ENCODE data around the gene VTN. TPM values are rescaled to one million over a fixed set of nuclear protein-coding genes. Genes with fewer than 3 reads are reported as not detected.

VTN gene
- total RNA-seq, 4 donors from 2014 or later: 0.51 to 2.1 (median 0.69) TPM; not detected in 1

- H3K27ac ChIP-seq: no peak overlapping the region
- no peaks in the 10 kb centered on the region for H3K9me3 ChIP-seq
- intact Hi-C loops (cut with DNase I; ENCODE audit: low total_unique reads): no loop called here
- DNase-seq: no peak
- no peak overlapping the region for H3K4me3 ChIP-seq
- no peaks in the 10 kb centered on the region for H3K27me3 ChIP-seq
- no peaks in the 10 kb centered on the region for H3K36me3 ChIP-seq
- H3K4me1 ChIP-seq: peaks cover 6 to 16% of the 10 kb centered on the region in 2 donors
- TF ChIP-seq, protein P1, sequence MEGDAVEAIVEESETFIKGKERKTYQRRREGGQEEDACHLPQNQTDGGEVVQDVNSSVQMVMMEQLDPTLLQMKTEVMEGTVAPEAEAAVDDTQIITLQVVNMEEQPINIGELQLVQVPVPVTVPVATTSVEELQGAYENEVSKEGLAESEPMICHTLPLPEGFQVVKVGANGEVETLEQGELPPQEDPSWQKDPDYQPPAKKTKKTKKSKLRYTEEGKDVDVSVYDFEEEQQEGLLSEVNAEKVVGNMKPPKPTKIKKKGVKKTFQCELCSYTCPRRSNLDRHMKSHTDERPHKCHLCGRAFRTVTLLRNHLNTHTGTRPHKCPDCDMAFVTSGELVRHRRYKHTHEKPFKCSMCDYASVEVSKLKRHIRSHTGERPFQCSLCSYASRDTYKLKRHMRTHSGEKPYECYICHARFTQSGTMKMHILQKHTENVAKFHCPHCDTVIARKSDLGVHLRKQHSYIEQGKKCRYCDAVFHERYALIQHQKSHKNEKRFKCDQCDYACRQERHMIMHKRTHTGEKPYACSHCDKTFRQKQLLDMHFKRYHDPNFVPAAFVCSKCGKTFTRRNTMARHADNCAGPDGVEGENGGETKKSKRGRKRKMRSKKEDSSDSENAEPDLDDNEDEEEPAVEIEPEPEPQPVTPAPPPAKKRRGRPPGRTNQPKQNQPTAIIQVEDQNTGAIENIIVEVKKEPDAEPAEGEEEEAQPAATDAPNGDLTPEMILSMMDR (IDR thresholded peaks at IDR 0.05): no peak
- TF ChIP-seq POLR2A (IDR thresholded peaks at IDR 0.05): no peak
Measured at GRCh38 chr17:28333083-28333746, 36.9 kb downstream of the VTN start.

- Histone ChIP-seq H3K4me1 (peaks cover 5 to 6% of the 10 kb centered on the region in 2 donors), H3K9me3 (no peaks in the 10 kb centered on the region), H3K27me3 (no peaks in the 10 kb centered on the region), H3K36me3 (no peaks in the 10 kb centered on the region), H3K27ac (no peak overlapping the region), H3K4me3 (no peak overlapping the region)
- no peak for TF ChIP-seq POLR2A (IDR thresholded peaks at IDR 0.05)
- TF ChIP-seq, protein P1 (IDR thresholded peaks at IDR 0.05): no peak
- intact Hi-C loops (cut with DNase I; ENCODE audit: low total_unique reads): no loop called here
- no peak for DNase-seq
Measured at GRCh38 chr17:28331891-28332420, 38.2 kb downstream of the VTN start.

GRCh38 chr17:28330671-28331070, 39.4 kb downstream of the VTN start:
- no peak for DNase-seq
- TF ChIP-seq, protein P1 (IDR thresholded peaks at IDR 0.05): no peak
- no peak for TF ChIP-seq POLR2A (IDR thresholded peaks at IDR 0.05)
- no peaks in the 10 kb centered on the region for H3K27me3 ChIP-seq
- H3K4me1 ChIP-seq: no peaks in the 10 kb centered on the region
- no peak overlapping the region for H3K27ac ChIP-seq
- intact Hi-C loops (cut with DNase I; ENCODE audit: low total_unique reads): no loop called here
- H3K4me3 ChIP-seq: no peak overlapping the region
- H3K36me3 ChIP-seq: no peaks in the 10 kb centered on the region
- H3K9me3 ChIP-seq: no peaks in the 10 kb centered on the region

GRCh38 chr17:28328325-28328724, 41.8 kb downstream of the VTN start:
- Histone ChIP-seq H3K27me3 (no peaks in the 10 kb centered on the region), H3K4me1 (no peaks in the 10 kb centered on the region), H3K27ac (no peak overlapping the region), H3K4me3 (no peak overlapping the region), H3K36me3 (no peaks in the 10 kb centered on the region), H3K9me3 (no peaks in the 10 kb centered on the region)
- intact Hi-C loops (cut with DNase I; ENCODE audit: low total_unique reads): no loop called here
- DNase-seq: no peak
- TF ChIP-seq POLR2A (IDR thresholded peaks at IDR 0.05): no peak
- TF ChIP-seq, protein P1 (IDR thresholded peaks at IDR 0.05): no peak

DNA sequence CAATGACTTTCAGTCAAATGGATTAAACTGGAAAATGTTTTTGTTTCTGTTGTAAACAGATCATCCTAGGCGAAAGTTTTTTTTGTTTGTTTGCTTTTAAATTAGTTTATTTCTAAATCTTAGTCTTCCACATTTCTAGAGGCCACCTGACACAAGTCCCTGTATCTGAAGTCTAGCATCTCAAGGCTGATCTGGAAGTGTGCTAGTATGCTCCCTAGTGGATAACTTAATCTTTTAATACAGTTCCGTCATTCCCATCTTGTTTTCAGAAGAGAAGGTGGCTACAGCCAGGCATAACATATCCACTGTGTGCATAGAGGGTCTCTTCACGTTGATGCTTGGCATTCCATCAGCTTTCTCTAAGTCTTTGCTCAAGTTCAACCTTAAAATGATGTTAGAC, 42.4 kb downstream of the VTN start:
- Histone ChIP-seq H3K4me1 (no peaks in the 10 kb centered on the region), H3K9me3 (no peaks in the 10 kb centered on the region), H3K36me3 (no peaks in the 10 kb centered on the region), H3K27me3 (no peaks in the 10 kb centered on the region), H3K4me3 (no peak overlapping the region), H3K27ac (no peak overlapping the region)
- DNase-seq: no peak
- intact Hi-C loops (cut with DNase I; ENCODE audit: low total_unique reads): no loop called here
- TF ChIP-seq, protein P1 (IDR thresholded peaks at IDR 0.05): no peak
- no peak for TF ChIP-seq POLR2A (IDR thresholded peaks at IDR 0.05)
